Natural killer cell (primary cell): ENCODE results near the gene HUNK. TPM values are rescaled to one million over a fixed set of nuclear protein-coding genes. Genes with fewer than 3 reads are reported as not detected.

Source experiments
- ATAC-seq, 3 donors: fragments of 150-1000 bp in 2 of 3; fragments of 200-7000 bp in 1 of 3; cut with Tn5 transposase; 1 replicate in 1 of 3; 2 replicates in 2 of 3; pipeline ENCODE4 v1.10.0; 2021; ENCODE audit warnings: mild to moderate bottlenecking in 2 of 3, moderate library complexity in 2 of 3
- DNase-seq, 2 donors: peaks; one replicate each; pipeline versions ENCODE4 v3.0.0 to v3.0.0-alpha.2; 2013 to 2021; ENCODE audit warnings: mixed read lengths in 1 of 2
- H3K27ac ChIP-seq: one replicate; pipeline ENCODE4 v1.5.1; 2013; ENCODE audit warnings: mild to moderate bottlenecking, low read length
- H3K27me3 ChIP-seq: one replicate; pipeline ENCODE4 v1.6.1; 2013; ENCODE audit warnings: low read length; ENCODE audit not compliant: control insufficient read depth, insufficient read depth
- H3K36me3 ChIP-seq: one replicate; pipeline ENCODE4 v1.6.1; 2013; ENCODE audit warnings: low read length; ENCODE audit not compliant: control insufficient read depth, insufficient read depth
- H3K4me1 ChIP-seq: one replicate; pipeline ENCODE4 v1.6.1; 2013; ENCODE audit warnings: low read length; ENCODE audit not compliant: control insufficient read depth, insufficient read depth
- H3K4me3 ChIP-seq: one replicate; pipeline ENCODE4 v1.5.1; 2013; ENCODE audit warnings: low read length
- H3K9me3 ChIP-seq: one replicate; pipeline ENCODE4 v1.6.1; 2013; ENCODE audit warnings: low read length; ENCODE audit not compliant: control insufficient read depth, insufficient read depth
- H3K27ac Mint-ChIP-seq, 2 donors: one replicate each; pipeline ENCODE4 v1.8.0; 2022; ENCODE audit warnings: mild to moderate bottlenecking in 2 of 2, mixed read lengths in 2 of 2, moderate library complexity in 1 of 2
- H3K27me3 Mint-ChIP-seq, 2 donors: one replicate each; pipeline ENCODE4 v1.8.0; 2022; ENCODE audit warnings: low read depth in 2 of 2, mixed read lengths in 2 of 2
- H3K36me3 Mint-ChIP-seq: one replicate; pipeline ENCODE4 v1.8.0; 2022; ENCODE audit warnings: mixed read lengths
- H3K4me1 Mint-ChIP-seq, 2 donors: one replicate each; pipeline ENCODE4 v1.8.0; 2022; ENCODE audit warnings: mixed read lengths in 2 of 2
- H3K4me3 Mint-ChIP-seq: one replicate; pipeline ENCODE4 v1.8.0; 2022; ENCODE audit warnings: mild to moderate bottlenecking, moderate library complexity, mixed read lengths
- H3K9me3 Mint-ChIP-seq, 2 donors: one replicate each; pipeline ENCODE4 v1.8.0; 2022; ENCODE audit warnings: mixed read lengths in 2 of 2
- CTCF ChIP-seq: fragments of 200-600 bp; IDR thresholded peaks from one replicate; pipeline ENCODE4 v1.8.0; 2022; ENCODE audit warnings: antibody characterized with exemption
- WGBS: methylation state at CpG from one replicate; pipeline ENCODE4 v1.1.7; 2013; ENCODE audit warnings: missing lambda C conversion rate; ENCODE audit not compliant: insufficient coverage; 5-methylcytosine and 5-hydroxymethylcytosine counted together
- intact Hi-C: fragments of 100-400 bp; cut with micrococcal nuclease; formaldehyde crosslinking; loops from one replicate; pipeline ENCODE4 v1.14.2; 2022
- total RNA-seq, 4 donors: library from RNA; stranded (reverse); fragments of 120-200 nt in 1 of 4; gene quantifications; one replicate each; pipeline versions ENCODE4 v1.2.3 to v1.2.4, GENCODE V29; 2013 to 2022

The HUNK gene
- total RNA-seq, 3 donors from 2014 or later (not counting 1 experiment from before 2014, with no cell fraction given): not detected

GRCh38 chr21:32048353-32048752 lies 175.5 kb downstream of the HUNK start:
- no peaks in the 10 kb centered on the region for H3K27me3 ChIP-seq
- no peak overlapping the region for H3K4me3 ChIP-seq
- ATAC-seq (no peak), DNase-seq (no peak)
- TF ChIP-seq CTCF: no peak
- H3K36me3 ChIP-seq: no peaks in the 10 kb centered on the region
- Mint-ChIP-seq H3K27me3 (no peaks in the 10 kb centered on the region), H3K4me1 (no peaks in the 10 kb centered on the region), H3K4me3 (no peak overlapping the region), H3K36me3 (peaks cover 9% of the 10 kb centered on the region), H3K27ac (no peak overlapping the region), H3K9me3 (peaks cover 2% of the 10 kb centered on the region in 2 donors)
- H3K27ac ChIP-seq: no peak overlapping the region
- peaks cover 2% of the 10 kb centered on the region for H3K9me3 ChIP-seq
- no peaks in the 10 kb centered on the region for H3K4me1 ChIP-seq
- WGBS: 62% methylated on average over 4 of the region's 4 CpGs
- intact Hi-C loops: no loop called here

Other genes with a start within 250 kb of the HUNK start
- gene SOD1, start 213.3 kb upstream of the HUNK start, total RNA-seq: 10 to 100 TPM; 57.9 to 75.7 (median 64.8) TPM
- gene SCAF4, start 140.9 kb upstream of the HUNK start, total RNA-seq: 100 to 1,000 TPM in 2 of 3 donors, 10 to 100 TPM in 1; 93.2 to 109 (median 101) TPM